Sciatic nerve (tissue), 2 donors: ENCODE measurements around the gene FAM20B. TPM values are rescaled to one million over a fixed set of nuclear protein-coding genes. Genes with fewer than 3 reads are reported as not detected.
"Not testable (repeated sequence)": the region's sequence is repeated elsewhere in the genome, so short reads cannot be mapped to it uniquely, and the experiment has no call there.

ENCODE experiments used
- ATAC-seq: fragments of 200-7000 bp; cut with Tn5 transposase; one replicate; pipeline ENCODE4 v1.9.1; 2020; ENCODE audit warnings: mild to moderate bottlenecking, moderate library complexity
- DNase-seq: peaks from one replicate; pipeline ENCODE4 v3.0.0-alpha.2; 2020; ENCODE audit warnings: low spot score
- intact Hi-C: fragments of 100-400 bp; cut with DNase I; formaldehyde crosslinking; loops from one replicate; pipeline ENCODE4 v1.14.2; 2022
- total RNA-seq: library from RNA; stranded (reverse); fragmentation: NEBNext Ultra II Directional; extraction: Animal tissue kit (Norgen Biotek cat#: 25700); gene quantifications from one replicate; pipeline ENCODE4 v1.2.1, GENCODE V29; 2021
- donor health status: DM: no; HTN: no; CAD: no.
- donor health status: DM: no; HTN: no; CAD: no.

The FAM20B gene
- total RNA-seq = 81.2 TPM

- ATAC-seq (peak; percentile 99), DNase-seq (peak; percentile 96)
- intact Hi-C loops = no loop called here
These were observed at the start of gene FAM20B for GRCh38 chr1:179025125-179025974. FAM20B (plus strand) TSS chr1:179025894; CDS start chr1:179043848, 17,954 bp downstream.

GRCh38 chr1:178976541-178976940, 49.2 kb upstream of the FAM20B start:
- no peak for ATAC-seq

GRCh38 chr1:178986204-178986603, 39.5 kb upstream of the FAM20B start:
- DNase-seq (no peak), ATAC-seq (no peak)
- intact Hi-C loops = no loop called here

More at GRCh38 chr1:178976541-178976940, 49.2 kb upstream of the FAM20B start:
- DNase-seq = no peak
- intact Hi-C loops = no loop called here

GRCh38 chr1:178988198-178988597, 37.5 kb upstream of the FAM20B start:
- intact Hi-C loops, ATAC-seq, DNase-seq: not testable (repeated sequence)

GRCh38 chr1:178993559-178993958, 32.1 kb upstream of the FAM20B start:
- intact Hi-C loops = no loop called here
- DNase-seq (no peak), ATAC-seq (no peak)

GRCh38 chr1:178997428-178997827, 28.3 kb upstream of the FAM20B start:
- ATAC-seq = no peak

GRCh38 chr1:178998295-178998694, 27.4 kb upstream of the FAM20B start:
- DNase-seq (no peak), ATAC-seq (no peak)
- intact Hi-C loops = no loop called here

More at GRCh38 chr1:178997428-178997827, 28.3 kb upstream of the FAM20B start:
- no peak for DNase-seq
- intact Hi-C loops = no loop called here

GRCh38 chr1:178999061-178999460, 26.6 kb upstream of the FAM20B start:
- DNase-seq (no peak), ATAC-seq (no peak)
- intact Hi-C loops = no loop called here

- intact Hi-C loops = loop anchor here (5.0 to 10.0 kb wide), 2 partner anchors 234 to 467 kb away; no protein-coding TSS in a partner anchor
- DNase-seq (no peak), ATAC-seq (no peak)
These were observed 24.2 kb upstream of the FAM20B start for GRCh38 chr1:179001451-179001850.

- ATAC-seq = peak; percentile 23
- DNase-seq = not testable (repeated sequence)
- intact Hi-C loops = loop anchor here (5.0 to 10.0 kb wide), 2 partner anchors 235 to 467 kb away; no protein-coding TSS in a partner anchor
These were observed 23.6 kb upstream of the FAM20B start for GRCh38 chr1:179002064-179002463.

GRCh38 chr1:179002552-179003345, 22.9 kb upstream of the FAM20B start:
- intact Hi-C loops = loop anchor here (5.0 to 10.0 kb wide), 2 partner anchors 235 to 468 kb away; no protein-coding TSS in a partner anchor
- ATAC-seq = peak; percentile 88
- DNase-seq = peak; percentile 89

GRCh38 chr1:179003512-179004066, 22.1 kb upstream of the FAM20B start:
- intact Hi-C loops = loop anchor here (5.0 to 10.0 kb wide), 2 partner anchors 236 to 469 kb away; no protein-coding TSS in a partner anchor
- DNase-seq (no peak), ATAC-seq (no peak)

GRCh38 chr1:179007233-179007632, 18.5 kb upstream of the FAM20B start:
- intact Hi-C loops = loop anchor here (10.0 kb wide), 1 partner anchor 472 kb away; no protein-coding TSS in a partner anchor
- DNase-seq (no peak), ATAC-seq (no peak)

GRCh38 chr1:179010671-179011070, 15.0 kb upstream of the FAM20B start:
- DNase-seq (no peak), ATAC-seq (no peak)
- intact Hi-C loops = no loop called here

GRCh38 chr1:179012038-179012437, 13.7 kb upstream of the FAM20B start:
- ATAC-seq = no peak
- DNase-seq = no peak
- intact Hi-C loops = no loop called here

GRCh38 chr1:179014123-179014522, 11.6 kb upstream of the FAM20B start:
- no peak for ATAC-seq
- no peak for DNase-seq
- intact Hi-C loops = no loop called here

GRCh38 chr1:179015396-179015795, 10.3 kb upstream of the FAM20B start:
- intact Hi-C loops = loop anchor here (5.0 kb wide), 1 partner anchor 1052 kb away; no protein-coding TSS in a partner anchor
- DNase-seq (no peak), ATAC-seq (no peak)

- DNase-seq (peak; percentile 93), ATAC-seq (peak; percentile 93)
- intact Hi-C loops = loop anchor here (5.0 kb wide), 1 partner anchor 1050 kb away; no protein-coding TSS in a partner anchor
These were observed 8.8 kb upstream of the FAM20B start for GRCh38 chr1:179016706-179017382.
